Measurements from ENCODE around the gene DHRS12.

Gene DHRS12

DNA sequence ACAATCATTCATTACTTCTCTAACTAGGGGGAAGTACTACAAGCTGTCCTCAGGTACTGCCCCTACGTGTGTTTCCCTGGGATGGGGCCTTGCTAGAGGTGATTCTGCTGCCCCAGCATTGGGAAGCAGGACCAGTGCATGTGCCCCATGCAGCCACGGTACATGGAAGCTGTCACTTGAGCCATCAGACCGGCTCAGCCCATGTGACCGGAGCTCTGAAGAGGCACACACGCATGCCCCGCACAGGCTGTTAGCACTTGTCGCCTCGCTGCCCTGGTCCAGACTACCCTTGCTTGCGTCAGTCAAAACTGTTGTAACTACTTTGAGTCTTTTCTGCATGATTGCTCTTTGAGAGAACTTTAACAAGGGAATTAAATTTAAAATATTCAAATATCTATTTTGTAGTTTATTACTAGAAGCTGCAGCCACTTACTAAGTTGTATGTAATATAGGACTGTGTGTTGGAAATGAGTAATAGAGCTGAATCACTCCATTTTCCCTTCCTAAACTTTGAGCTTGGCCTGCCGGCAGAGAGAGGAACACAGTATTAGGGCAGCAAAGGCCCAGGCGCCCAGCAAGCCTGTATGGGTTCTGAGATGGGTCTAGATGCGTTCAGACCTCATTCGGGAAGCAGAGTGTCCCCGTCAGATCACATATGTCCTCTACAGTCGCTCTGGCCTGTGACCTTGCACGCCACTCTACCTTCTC, 42.2 kb downstream of the DHRS12 start:
- DNase-seq (ENCODE audit: low read depth in 2 of 2), result no peak

DNA sequence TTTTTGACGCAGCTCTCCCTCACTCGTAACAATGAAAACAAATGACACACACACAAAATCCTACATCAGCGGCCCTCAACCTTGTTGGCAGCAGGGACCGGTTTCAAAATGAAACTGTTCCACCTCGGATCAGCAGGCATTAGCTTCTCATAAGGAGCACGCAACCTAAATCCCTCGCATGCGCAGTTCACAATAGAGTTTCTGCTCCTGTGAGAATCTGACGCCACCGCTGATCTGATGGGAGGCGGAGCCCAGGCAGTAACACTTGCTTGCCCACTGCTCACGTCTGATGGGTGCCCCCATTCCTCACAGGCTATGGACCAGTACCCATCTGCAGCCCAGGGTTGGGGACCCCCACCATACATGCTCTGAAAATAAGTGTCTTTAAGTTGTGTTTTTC, 43.4 kb downstream of the DHRS12 start:
- DNase-seq (ENCODE audit: low read depth in 2 of 2), result no peak

DNA sequence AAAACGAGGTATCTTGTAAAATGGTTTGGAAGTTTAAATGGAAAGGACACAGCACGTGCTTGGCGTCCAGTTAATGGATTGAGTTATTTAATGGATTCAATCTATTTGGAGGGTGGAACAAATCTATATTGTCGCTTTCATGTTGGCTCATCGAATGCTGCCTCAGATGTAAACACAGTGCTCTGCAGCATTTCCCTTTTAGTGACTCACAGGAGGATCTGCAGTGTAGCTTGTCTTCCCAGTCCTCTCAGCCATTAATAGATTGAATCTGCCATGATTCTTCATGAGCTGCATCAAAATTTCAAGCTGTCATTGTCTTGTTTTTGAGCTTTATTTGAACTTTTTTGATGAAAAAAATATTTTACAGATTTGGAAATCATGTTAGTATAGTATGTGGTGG, 44.7 kb downstream of the DHRS12 start:
- DNase-seq (ENCODE audit: low read depth in 2 of 2), result no peak

DNA sequence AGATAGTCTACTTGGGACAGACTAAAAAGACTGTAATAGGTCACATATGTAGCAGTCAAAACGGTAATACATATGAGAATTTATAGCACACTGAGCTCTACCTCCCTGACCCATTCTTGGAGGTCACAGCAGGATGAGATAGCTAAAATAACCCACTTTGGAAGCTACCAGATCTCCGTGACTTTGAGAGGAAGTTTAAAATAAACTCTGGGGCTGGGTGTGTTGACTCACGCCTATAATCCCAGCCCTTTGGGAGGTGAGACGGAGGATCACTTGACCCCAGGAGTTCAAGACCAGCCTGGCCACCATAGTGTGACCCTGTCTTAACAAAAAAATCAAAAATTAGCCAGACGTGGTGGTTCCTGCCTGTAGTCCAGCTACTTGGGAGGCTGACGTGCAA, 45.3 kb downstream of the DHRS12 start:
- no peak for DNase-seq (ENCODE audit: low read depth in 2 of 2)

DNA sequence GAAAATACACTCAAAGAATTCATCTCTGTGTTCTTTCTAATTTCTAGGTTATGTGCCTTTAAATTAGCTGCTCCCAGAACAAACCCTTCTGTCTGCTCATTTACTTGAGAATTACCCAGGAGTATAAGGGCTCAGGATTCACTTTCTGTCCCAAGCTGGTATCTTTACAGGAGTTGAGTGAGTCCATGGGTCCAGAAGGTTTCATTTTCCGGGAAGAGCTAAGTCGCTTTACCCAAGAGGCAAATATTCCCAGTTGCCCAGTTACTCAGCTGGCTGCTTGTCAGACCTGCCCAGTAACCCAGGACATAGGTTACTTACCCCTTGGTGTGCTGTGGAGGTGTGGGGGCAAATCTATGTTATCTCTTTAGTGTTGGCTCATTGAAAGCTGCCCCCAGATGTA, 47.3 kb downstream of the DHRS12 start:
- DNase-seq (ENCODE audit: low read depth in 2 of 2), result no peak

DNA sequence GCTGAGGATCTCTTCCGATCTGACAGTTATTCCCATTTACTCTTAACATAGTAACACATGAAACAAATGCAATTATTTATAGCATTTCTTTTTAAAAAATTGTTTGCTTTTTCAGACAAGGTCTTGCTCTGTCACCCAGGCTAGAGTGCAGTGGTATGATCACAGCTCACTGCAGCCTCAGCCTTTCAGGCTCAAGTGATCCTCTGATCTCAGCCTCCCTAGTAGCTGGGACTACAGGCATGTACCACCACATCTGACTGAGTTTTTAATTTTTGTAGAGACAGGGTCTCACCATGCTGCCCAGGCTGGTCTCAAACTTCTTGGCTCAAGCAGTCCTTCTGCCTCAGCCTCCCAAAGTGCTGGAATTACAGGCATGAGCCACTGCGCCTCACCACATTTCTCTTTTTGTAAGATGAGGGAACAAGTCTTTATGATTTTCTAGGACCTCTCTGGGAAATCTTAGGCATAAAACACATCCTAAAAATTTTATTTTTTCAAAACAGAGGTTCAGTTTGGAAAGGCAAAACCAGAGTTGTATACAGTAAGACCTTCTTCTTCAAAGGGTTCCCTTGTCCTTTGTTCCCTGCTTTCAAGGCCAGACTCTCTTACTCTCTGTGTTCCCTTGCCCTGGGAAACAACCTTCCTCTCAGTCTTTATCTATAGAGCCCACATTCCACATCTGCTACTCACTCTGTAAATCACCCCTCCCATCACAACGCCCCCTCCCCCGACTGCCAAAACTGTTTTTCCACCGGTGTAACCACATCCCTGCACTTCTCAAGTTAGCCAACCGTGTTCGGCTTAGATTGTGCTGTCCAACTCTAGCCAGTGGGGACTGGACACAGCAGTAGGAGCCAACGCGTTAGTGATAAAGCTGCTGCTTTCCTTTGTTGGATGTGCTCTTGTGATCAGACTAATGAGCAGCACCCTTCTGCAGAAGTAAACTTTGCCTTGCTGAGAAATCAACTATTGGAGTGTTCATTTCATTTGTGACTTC, 56.2 kb downstream of the DHRS12 start:
- no peak for DNase-seq (ENCODE audit: low read depth in 2 of 2)

DNA sequence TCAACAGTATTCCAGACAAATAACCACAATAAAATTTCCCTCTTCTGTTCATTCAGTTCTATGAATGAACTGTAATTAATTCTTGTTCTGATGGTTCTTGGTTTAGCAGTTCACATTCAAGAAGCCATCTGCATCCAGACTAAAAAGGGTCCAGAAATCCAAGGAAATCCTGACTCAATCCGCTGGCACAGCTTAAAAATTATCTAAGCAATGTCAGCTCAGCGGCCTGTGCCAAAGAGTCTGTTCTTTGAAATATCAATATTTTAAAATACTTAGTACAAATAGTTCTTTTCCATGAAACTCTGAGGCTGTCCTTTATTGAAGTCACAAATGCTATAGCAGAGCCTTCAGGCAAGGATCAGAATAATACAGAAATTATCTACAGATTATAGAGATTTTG, 57.2 kb downstream of the DHRS12 start:
- DNase-seq (ENCODE audit: low read depth in 2 of 2), result no peak

DNA sequence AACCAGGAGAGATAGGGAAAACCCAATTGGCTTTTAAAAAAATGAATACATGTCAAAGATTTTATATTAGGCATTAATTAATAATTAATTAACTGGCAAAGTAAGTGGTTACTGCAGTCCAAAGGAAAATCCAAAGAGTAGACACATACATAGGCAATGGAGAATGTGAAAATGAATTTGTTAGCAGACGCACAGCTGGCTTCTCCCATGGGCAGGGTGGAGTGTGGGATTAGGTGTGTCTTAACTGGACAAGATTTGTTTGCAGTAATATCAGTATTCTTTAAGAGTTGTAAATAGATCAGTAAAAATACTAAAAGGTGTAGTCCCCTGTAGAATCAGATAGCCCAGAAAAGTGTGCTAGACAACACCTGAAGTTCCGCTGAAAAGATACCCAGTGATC, 58.7 kb downstream of the DHRS12 start:
- no peak for DNase-seq (ENCODE audit: low read depth in 2 of 2)

DNA sequence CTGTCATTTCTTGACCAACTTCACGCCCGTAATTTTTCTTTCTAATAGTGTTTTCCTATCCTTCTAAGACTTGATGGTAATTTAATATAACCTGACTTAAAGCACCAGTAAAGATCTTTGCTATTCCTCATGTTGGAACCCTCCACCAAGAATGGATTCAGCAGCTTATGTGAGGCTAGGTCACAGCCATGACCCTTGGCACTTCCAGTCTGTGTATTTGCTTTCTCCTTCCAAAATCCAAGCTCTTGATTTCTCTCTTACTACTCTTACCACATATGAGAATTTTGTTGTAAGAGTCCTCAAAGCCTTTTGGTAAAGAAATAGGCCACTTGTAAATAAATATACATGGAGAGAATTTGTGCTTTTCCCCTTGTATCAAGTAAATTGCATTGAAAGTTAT, 61.4 kb downstream of the DHRS12 start:
- no peak for DNase-seq (ENCODE audit: low read depth in 2 of 2)

DNA sequence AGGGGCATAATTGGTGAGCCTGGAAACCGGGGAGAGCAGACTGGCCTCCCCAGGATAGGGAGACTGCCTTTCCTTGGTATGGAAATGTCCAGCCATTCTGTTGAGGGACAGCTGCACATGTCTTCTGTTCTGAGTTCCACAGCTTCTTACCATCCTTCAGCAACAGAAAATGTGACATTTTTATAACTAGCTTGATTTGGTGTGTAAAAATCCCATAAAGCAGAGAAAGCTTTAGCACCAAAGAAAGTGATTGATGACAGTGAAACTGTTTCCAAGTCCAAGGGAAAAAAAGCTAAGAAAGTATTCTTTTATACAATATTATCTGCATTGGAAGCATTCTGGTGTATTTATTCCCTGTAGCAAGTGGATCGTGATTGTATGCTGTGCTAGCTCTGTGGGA, 61.9 kb downstream of the DHRS12 start:
- DNase-seq (ENCODE audit: low read depth in 2 of 2), result no peak

DNA sequence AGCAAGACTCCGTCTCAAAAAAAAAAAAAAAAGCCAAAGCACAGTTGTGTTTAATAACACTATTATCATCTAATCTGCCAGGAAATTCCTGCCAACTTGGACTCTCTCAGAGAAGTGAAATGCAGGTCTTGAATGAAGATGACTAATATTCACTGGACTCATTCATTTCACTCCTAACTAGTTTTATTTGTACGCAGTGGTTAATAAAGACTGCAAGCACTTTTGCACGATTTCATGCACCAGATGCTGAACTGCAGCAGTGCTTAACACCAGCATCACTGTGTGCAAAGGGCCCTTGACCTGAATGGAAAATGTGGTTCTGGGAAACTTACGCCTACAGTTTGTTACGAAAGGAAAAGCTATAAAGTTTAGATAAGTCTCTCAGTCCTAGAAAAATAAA, 63.3 kb downstream of the DHRS12 start:
- no peak for DNase-seq (ENCODE audit: low read depth in 2 of 2)

DNA sequence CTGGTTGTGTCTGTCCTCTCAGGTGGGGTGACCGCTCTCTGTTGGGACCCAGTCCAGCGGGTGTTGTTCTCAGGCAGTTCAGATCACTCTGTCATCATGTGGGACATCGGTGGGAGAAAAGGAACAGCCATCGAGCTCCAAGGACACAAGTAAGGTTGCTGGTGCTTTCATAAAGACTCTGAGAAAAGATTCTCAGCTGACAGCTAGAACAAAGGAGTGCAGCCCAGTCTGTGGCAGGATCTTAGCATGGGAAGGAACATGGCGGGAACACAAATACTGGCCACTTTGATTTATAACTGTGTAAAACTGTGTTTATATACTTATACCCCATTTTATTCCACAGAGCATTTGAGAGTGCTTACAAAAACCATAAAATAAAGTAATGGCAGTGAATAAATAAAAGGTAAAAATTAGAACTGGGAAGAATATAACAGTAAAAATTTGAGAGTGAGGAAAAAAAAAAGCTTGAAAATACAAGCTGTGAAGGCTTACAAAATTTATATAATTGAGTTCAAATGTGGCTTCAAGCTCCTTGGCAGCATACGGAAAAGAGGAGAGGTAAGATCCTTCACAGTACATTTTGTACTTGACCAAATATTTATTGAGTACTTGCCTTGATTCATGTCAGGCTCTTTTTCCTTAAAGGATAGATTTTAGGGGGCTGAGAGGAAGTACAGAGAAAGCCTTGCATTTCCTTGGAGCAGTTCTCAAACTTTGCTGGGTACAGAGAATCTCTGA, 64.8 kb downstream of the DHRS12 start:
- no peak for DNase-seq (ENCODE audit: low read depth in 2 of 2)

DNA sequence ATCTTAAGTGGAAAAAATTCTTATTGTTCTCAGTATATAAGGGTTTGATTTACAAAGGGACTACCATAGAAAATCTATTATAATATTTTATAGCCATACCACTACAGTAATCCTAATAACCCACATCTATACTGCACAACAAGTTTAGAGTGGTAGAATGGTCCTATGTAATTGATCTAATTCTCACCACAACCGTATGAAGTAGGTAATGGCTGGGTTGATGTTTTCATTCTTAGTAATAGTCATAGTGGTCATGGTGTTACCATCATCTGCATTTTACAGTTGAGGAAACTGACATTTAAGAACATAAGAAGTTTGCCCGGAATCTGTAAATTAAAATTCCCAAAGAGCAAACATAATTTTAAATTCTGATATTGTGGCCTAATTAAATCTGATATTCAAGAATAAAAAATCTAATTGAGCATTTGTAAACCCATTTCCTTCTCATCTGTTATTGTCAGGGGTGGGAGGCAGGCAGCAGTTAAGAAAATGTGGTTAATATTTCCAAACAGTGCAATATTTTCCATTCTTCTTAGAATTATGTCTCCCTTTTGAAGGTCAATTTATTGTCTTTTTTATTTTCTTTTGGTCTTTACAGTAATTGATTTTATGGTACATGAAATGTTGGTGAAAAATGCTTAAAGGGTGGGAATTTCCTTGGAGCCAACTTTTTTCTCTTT, 65.6 kb downstream of the DHRS12 start:
- DNase-seq (ENCODE audit: low read depth in 2 of 2), result no peak

DNA sequence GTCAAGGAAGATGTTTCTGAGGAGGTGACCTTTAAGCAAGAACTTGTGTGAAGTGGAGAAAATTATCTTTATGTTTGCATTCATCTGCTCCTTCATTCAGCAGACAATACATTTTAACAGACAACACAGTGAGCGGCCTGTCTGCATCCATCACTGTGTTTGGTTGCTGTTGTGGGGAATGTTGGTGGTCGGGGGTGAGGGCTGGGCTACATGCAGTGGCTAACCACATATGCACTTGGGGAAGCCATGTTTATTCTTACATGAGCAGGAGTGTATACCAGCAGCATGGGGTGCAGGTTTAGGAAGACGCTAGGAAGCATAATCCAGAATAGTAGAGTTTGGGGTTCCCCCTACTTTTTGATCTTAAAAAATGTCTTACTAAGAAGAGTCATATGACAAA, 66.4 kb downstream of the DHRS12 start:
- DNase-seq (ENCODE audit: low read depth in 2 of 2), result no peak

DNA sequence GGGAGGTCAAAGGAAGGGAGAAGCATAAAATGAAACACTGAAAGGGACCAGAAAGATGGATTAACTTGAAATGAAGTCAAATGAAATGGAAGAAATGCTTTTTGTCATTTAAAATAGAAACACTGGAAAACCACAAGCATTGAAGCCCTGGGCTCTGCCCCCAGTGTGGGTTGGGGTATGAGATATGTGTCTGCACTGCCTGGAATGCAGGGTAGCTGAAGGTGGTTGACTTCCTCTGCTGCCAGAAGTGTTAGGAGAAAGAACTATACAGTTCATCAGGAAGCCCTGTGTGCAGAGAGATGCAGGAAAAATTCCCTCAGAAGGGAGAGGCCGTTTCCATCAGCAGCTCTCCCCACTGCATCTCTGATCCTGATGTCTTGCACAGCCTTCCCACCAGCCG, 69.2 kb downstream of the DHRS12 start:
- no peak for DNase-seq (ENCODE audit: low read depth in 2 of 2)

DNA sequence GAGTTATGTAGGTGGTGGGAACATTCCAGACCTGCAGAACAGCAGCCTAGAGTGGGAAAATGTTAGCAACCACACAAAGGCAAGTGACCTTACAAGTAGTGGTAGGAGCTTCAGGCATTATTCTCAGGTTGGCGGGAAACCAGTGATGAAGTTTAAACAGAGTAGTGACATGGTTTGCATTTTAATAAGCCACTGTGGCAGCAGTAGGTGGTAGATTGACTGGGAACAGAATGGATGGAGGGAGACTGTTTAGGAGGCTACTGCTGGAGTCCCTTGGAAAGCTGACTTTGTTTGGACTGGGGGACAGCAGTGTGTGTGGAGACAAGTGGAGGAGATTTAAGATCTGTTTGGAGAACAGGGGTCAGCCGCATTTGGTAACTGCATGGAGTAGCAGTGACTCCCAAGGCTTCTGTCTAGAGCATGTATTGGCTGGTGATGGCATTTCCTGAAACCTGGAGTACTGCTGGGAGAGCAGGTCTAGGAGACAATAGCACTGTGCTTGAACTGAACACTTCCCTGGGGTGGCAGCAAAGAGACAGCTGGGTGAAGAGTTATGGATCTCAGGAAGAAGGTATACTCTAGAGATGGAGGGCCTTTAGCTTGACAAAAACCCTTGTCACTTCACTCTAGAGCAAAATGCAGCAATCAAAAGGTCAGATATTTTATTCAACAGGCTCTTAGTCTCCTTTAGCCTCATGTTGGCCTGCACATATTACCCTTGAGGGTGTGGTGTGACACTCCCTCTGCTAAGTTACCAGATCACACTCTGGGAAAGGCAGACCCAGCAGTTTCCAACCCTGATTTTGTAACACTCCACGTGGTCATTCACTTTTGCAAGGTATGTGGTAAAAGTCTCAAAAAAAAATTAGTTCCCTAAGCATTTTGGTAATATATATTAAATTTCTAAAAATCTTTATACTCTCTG, 70.3 kb downstream of the DHRS12 start:
- no peak for DNase-seq (ENCODE audit: low read depth in 2 of 2)

DNA sequence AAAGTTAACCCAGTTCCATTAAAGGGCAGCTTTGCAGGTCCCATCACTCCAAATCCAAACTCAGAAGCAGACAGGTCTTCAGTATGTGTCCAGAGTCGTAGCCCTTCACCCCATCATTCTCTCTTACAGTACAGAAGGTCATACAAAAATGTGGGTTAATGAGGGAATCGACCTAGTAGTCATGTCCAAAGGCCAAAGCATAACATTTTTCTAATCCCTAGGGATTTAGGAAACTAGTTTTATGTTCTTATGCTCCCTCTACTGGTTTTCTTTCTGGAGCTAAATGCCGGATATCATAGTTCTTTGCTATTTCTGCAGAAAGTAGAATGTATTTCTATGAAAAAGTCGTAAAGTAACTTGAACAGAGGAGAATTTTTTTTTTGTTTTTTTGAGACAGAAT, 72.2 kb downstream of the DHRS12 start:
- DNase-seq (ENCODE audit: low read depth in 2 of 2), result no peak

DNA sequence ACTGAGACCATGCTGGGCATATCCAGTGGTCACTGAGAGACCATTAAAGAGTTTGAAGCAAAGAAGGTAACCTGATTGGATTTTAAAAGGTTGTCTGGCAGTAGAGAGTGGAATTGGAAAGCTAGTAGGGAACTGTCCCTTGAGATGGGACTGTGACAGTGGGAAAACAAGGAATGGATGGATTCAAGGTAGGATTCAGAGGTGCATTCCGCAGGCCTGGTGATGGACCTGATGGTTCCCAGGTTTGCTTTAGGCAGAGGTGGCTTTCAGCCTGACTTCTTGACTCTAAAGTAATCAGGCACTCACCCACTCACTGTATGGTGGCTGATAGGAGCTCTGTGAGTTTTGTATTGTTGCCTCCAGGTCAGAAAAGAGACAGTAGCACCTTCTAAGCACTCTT, 73.0 kb downstream of the DHRS12 start:
- DNase-seq (ENCODE audit: low read depth in 2 of 2), result no peak

DNA sequence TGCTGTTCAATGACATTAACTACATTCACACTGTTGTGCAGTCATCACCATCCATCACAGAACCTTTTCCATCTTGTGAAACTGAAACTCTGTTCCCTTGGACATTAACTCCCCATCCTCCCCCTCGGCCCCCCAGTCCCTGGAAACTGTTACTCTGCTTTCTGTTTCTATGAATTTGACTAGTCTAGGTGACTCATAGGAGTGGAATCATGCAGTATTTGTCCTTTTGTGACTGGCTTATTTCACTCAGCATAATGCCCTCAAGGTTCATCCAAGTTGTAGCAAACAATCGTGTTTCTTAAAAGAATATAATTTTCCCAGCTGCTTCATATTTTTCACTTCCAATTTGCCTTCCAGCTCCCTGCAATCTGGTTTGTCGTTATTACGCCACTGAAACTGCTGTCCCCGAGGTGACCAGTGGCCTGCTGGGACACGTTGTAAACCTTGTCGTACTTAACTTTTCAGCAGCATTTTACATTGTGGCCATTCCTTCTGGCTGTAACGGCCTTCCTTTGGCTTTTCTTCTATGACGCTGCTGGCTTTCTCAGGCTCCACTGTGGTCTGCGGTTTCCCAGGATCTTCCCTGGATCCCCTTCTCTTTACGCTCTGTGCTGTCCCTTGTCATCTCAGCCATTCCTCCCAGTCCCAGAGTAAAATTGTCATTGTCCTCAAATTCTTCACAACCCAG, 74.0 kb downstream of the DHRS12 start:
- peak; percentile 6 to 16 for DNase-seq (ENCODE audit: low read depth in 2 of 2)

DNA sequence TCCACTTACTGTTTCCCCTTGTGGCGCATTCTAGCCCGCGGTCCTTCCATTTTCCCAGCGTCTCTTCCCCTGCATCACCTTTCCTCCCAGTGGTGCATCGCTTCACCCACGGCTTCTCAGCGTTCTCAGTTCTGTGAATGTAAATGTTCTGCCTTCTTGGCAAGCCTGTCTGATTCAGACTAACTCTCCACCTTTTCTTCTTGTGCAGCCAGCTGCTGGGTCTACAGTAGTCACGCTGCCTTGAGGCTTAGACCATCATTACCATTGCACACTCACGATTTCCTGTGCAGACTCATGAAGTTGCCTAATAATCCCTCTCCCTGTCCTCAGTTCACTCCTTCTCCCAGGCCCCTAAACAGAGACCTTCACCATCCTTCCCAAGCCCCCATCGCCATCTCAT, 75.0 kb downstream of the DHRS12 start:
- DNase-seq (ENCODE audit: low read depth in 2 of 2), result no peak
